ENCODE data around the gene DNER. TPM values are rescaled to one million over a fixed set of nuclear protein-coding genes. Genes with fewer than 3 reads are reported as not detected.

DNER gene
- total RNA-seq, 4 donors from 2014 or later = 0.31 to 13.3 (median 6.3) TPM

GRCh38 chr2:229660391-229660790, 54.0 kb downstream of the DNER start:
- Histone ChIP-seq H3K27me3 (no peaks in the 10 kb centered on the region), H3K4me3 (no peak overlapping the region), H3K4me1 (no peaks in the 10 kb centered on the region), H3K36me3 (no peaks in the 10 kb centered on the region), H3K27ac (no peak overlapping the region), H3K9me3 (no peaks in the 10 kb centered on the region)
- no peak for ATAC-seq
- no peak for TF ChIP-seq POLR2AphosphoS5 (IDR thresholded peaks at IDR 0.05)

- no peak overlapping the region for H3K4me3 ChIP-seq
- H3K36me3 ChIP-seq = no peaks in the 10 kb centered on the region
- 78 to 79% methylated on average over 3 to 4 of the region's 4 CpGs for WGBS, 2 donors (ENCODE audit: low coverage in 1 of 2)
- H3K27ac ChIP-seq = no peak overlapping the region
- no peak for ATAC-seq
- H3K27me3 ChIP-seq = no peaks in the 10 kb centered on the region
- TF ChIP-seq CTCF (IDR thresholded peaks at IDR 0.05) (no peak), POLR2AphosphoS5 (IDR thresholded peaks at IDR 0.05) (no peak), EP300 (IDR thresholded peaks at IDR 0.05) (no peak), POLR2A (IDR thresholded peaks at IDR 0.05) (no peak)
- no peaks in the 10 kb centered on the region for H3K9me3 ChIP-seq
- no peaks in the 10 kb centered on the region for H3K4me1 ChIP-seq
Measured at GRCh38 chr2:229658004-229658403, 56.4 kb downstream of the DNER start.

DNA sequence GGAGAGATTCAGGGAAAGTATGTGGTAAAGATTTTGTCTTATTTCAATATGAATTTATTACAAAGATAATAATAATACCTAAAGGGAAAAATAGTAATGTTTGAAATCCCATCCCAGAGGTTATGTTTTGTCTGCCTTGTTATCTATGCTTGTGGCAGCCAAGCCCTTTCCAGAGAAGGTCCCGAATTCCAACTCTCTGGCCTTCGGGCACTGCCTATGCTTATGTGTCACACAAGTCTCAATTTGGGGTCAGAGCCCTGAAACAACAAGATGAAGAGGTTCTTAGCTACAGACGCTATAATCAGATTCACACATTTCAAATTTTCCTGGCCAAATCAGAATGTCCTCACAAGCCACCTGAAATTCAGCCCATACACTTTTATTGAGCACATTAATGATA, 59.9 kb downstream of the DNER start:
- H3K9me3 ChIP-seq = no peaks in the 10 kb centered on the region
- H3K27me3 ChIP-seq = peaks cover 14% of the 10 kb centered on the region
- H3K4me3 ChIP-seq = no peak overlapping the region
- no peaks in the 10 kb centered on the region for H3K36me3 ChIP-seq
- no peak for TF ChIP-seq POLR2A (IDR thresholded peaks at IDR 0.05)
- TF ChIP-seq EP300 (IDR thresholded peaks at IDR 0.05) = no peak
- TF ChIP-seq CTCF (IDR thresholded peaks at IDR 0.05) = no peak
- TF ChIP-seq POLR2AphosphoS5 (IDR thresholded peaks at IDR 0.05) = no peak
- ATAC-seq = no peak
- 85 to 87% methylated on average over 3 of the region's 3 CpGs for WGBS, 2 donors (ENCODE audit: low coverage in 1 of 2)
- H3K4me1 ChIP-seq = no peaks in the 10 kb centered on the region
- no peak overlapping the region for H3K27ac ChIP-seq

GRCh38 chr2:229653531-229653930, 60.8 kb downstream of the DNER start:
- H3K27me3 ChIP-seq = peaks cover 14% of the 10 kb centered on the region
- WGBS, 2 donors (ENCODE audit: low coverage in 1 of 2) = 14% methylated on average over 1 of the region's 1 CpG; no CpG with 5 or more reads in 1 of the 2 donors
- no peak overlapping the region for H3K4me3 ChIP-seq
- TF ChIP-seq CTCF (IDR thresholded peaks at IDR 0.05) (no peak), POLR2AphosphoS5 (IDR thresholded peaks at IDR 0.05) (no peak), POLR2A (IDR thresholded peaks at IDR 0.05) (no peak), EP300 (IDR thresholded peaks at IDR 0.05) (no peak)
- no peaks in the 10 kb centered on the region for H3K4me1 ChIP-seq
- no peaks in the 10 kb centered on the region for H3K9me3 ChIP-seq
- no peak for ATAC-seq
- H3K36me3 ChIP-seq = no peaks in the 10 kb centered on the region
- H3K27ac ChIP-seq = no peak overlapping the region

- H3K27me3 ChIP-seq = peaks cover 14% of the 10 kb centered on the region
- H3K36me3 ChIP-seq = no peaks in the 10 kb centered on the region
- H3K27ac ChIP-seq = no peak overlapping the region
- ATAC-seq = no peak
- TF ChIP-seq EP300 (IDR thresholded peaks at IDR 0.05) (no peak), POLR2AphosphoS5 (IDR thresholded peaks at IDR 0.05) (no peak), CTCF (IDR thresholded peaks at IDR 0.05) (no peak), POLR2A (IDR thresholded peaks at IDR 0.05) (no peak)
- 70 to 95% methylated on average over 3 of the region's 5 CpGs for WGBS, 2 donors (ENCODE audit: low coverage in 1 of 2)
- H3K4me3 ChIP-seq = no peak overlapping the region
- no peaks in the 10 kb centered on the region for H3K9me3 ChIP-seq
- H3K4me1 ChIP-seq = no peaks in the 10 kb centered on the region
Measured at GRCh38 chr2:229652796-229653195, 61.6 kb downstream of the DNER start.
